ENCODE results near the gene NACC2.

DNA sequence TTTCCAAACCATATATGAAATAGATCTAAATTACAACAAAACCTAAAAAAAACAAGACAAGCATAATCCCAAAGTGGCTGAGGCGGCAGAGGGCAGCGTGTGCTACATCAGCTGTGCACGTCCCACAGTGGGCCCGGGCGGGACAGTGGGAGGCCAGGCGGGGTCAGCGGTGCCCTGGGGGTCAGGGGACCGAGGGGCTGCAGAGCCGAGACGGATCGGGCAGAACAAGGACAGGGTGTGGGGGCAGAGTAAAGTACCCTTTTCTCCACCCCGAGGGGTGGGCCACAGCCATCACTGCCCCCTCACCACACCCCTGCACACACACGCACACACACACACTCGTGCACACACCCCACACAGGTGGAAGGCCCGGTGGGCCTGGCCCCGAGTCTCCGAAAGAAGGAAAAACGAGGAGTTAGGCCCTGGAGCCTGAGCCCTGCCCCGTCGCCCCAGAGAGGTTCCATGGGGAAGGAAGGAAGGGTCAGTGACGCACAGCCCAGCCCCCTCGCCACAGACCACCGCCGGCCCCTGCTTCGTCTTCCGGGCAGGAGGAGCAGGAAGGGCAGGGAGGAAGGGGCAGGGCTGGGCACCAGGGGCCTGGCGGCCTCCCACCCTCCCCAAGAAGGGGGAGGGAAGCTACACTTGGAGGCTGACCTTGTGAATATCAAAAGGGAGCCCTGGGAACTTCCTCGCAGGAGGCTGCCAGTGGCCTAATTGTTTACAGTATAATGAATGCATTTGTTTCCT lies 84.3 kb downstream of the NACC2 start:
- TF ChIP-seq, protein P1, sequence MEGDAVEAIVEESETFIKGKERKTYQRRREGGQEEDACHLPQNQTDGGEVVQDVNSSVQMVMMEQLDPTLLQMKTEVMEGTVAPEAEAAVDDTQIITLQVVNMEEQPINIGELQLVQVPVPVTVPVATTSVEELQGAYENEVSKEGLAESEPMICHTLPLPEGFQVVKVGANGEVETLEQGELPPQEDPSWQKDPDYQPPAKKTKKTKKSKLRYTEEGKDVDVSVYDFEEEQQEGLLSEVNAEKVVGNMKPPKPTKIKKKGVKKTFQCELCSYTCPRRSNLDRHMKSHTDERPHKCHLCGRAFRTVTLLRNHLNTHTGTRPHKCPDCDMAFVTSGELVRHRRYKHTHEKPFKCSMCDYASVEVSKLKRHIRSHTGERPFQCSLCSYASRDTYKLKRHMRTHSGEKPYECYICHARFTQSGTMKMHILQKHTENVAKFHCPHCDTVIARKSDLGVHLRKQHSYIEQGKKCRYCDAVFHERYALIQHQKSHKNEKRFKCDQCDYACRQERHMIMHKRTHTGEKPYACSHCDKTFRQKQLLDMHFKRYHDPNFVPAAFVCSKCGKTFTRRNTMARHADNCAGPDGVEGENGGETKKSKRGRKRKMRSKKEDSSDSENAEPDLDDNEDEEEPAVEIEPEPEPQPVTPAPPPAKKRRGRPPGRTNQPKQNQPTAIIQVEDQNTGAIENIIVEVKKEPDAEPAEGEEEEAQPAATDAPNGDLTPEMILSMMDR (IDR thresholded peaks at IDR 0.05) = no peak
- no peak for TF ChIP-seq EZH2 (IDR thresholded peaks at IDR 0.05)

Data from neural progenitor cell (in vitro differentiated cells).